Bone marrow (tissue), 2 donors: Measurements from ENCODE around the gene DNA2.
A peak's percentile ranks its signal among the peaks of the same experiment; 100 is the strongest.

Experiments used
- DNase-seq, 2 donors: peaks; one replicate each; lab custom pipeline; 2025; lab: John Stamatoyannopoulos, UW

Gene DNA2

GRCh38 chr10:68442971-68443370 lies 28.8 kb downstream of the DNA2 start:
- DNase-seq: no peak

- no peak for DNase-seq
Observed at GRCh38 chr10:68440898-68441297, 30.9 kb downstream of the DNA2 start.

GRCh38 chr10:68435803-68436202 lies 36.0 kb downstream of the DNA2 start:
- DNase-seq: peak in 1 of 2 donors; percentile 44

GRCh38 chr10:68434657-68435056 lies 37.1 kb downstream of the DNA2 start:
- DNase-seq: no peak

GRCh38 chr10:68428396-68429104 lies 43.2 kb downstream of the DNA2 start:
- DNase-seq: no peak

GRCh38 chr10:68424454-68425014 lies 47.2 kb downstream of the DNA2 start:
- no peak for DNase-seq

- DNase-seq: no peak
Observed at GRCh38 chr10:68423522-68423921, 48.3 kb downstream of the DNA2 start.

GRCh38 chr10:68419376-68419775 lies 52.4 kb downstream of the DNA2 start:
- DNase-seq: no peak

GRCh38 chr10:68408898-68409518 lies 62.8 kb downstream of the DNA2 start:
- DNase-seq: no peak

- peak; percentile 46 to 84 for DNase-seq
Observed at GRCh38 chr10:68406815-68407548, 64.8 kb downstream of the DNA2 start, which contains the start of gene RUFY2. TSS of gene RUFY2 (minus strand) at chr10:68407277. CDS start at chr10:68407189, 88 bp downstream.

GRCh38 chr10:68406111-68406814 lies 65.5 kb downstream of the DNA2 start:
- DNase-seq: peak in 1 of 2 donors; percentile 28

- no peak for DNase-seq
Observed at GRCh38 chr10:68403701-68404100, 68.1 kb downstream of the DNA2 start.

- no peak for DNase-seq
Observed at GRCh38 chr10:68402276-68402675, 69.5 kb downstream of the DNA2 start.

GRCh38 chr10:68397005-68397404 lies 74.8 kb downstream of the DNA2 start:
- DNase-seq: no peak

- DNase-seq: no peak
Observed at GRCh38 chr10:68385740-68386139, 86.0 kb downstream of the DNA2 start.

- DNase-seq: no peak
Observed at GRCh38 chr10:68371604-68372003, 100.2 kb downstream of the DNA2 start.

GRCh38 chr10:68367121-68367520 lies 104.7 kb downstream of the DNA2 start:
- no peak for DNase-seq

GRCh38 chr10:68366600-68366999 lies 105.2 kb downstream of the DNA2 start:
- DNase-seq: no peak

- DNase-seq: no peak
Observed at GRCh38 chr10:68365611-68366010, 106.2 kb downstream of the DNA2 start.

- no peak for DNase-seq
Observed at GRCh38 chr10:68364101-68364886, 107.5 kb downstream of the DNA2 start.
